Activated CD4-positive, alpha-beta T cell treated with anti-CD3 and anti-CD28 coated beads, Interleukin-2, amount 50 U/mL, for 48 hours (primary cell): ENCODE results near the gene CACNA1D.
A peak's percentile ranks its signal among the peaks of the same experiment; 100 is the strongest.
"Not testable (repeated sequence)": the region's sequence is repeated elsewhere in the genome, so short reads cannot be mapped to it uniquely, and the experiment has no call there.

Experiments used
- DNase-seq, 2 experiments: peaks; one replicate each; pipeline ENCODE4 v3.0.0-alpha.2; 2020

CACNA1D gene

GRCh38 chr3:53530205-53530604 is 35.8 kb downstream of the CACNA1D start:
- no peak for DNase-seq

- DNase-seq: no peak
These were observed 37.3 kb downstream of the CACNA1D start for GRCh38 chr3:53531749-53532148.

- DNase-seq: no peak
These were observed 39.1 kb downstream of the CACNA1D start for GRCh38 chr3:53533472-53533871.

- no peak for DNase-seq
These were observed 39.8 kb downstream of the CACNA1D start for GRCh38 chr3:53534216-53534615.

GRCh38 chr3:53534676-53535400 is 40.4 kb downstream of the CACNA1D start:
- DNase-seq: no peak

GRCh38 chr3:53536282-53536681 is 41.9 kb downstream of the CACNA1D start:
- no peak for DNase-seq

GRCh38 chr3:53544357-53544756 is 49.9 kb downstream of the CACNA1D start:
- no peak for DNase-seq

- DNase-seq: no peak
These were observed 51.0 kb downstream of the CACNA1D start for GRCh38 chr3:53545310-53545995.

GRCh38 chr3:53545996-53546359 is 51.6 kb downstream of the CACNA1D start:
- DNase-seq: no peak

- no peak for DNase-seq
These were observed 52.9 kb downstream of the CACNA1D start for GRCh38 chr3:53547327-53547726.

GRCh38 chr3:53550005-53550620 is 55.7 kb downstream of the CACNA1D start:
- no peak for DNase-seq

- peak in 1 of 2 experiments; percentile 11 for DNase-seq
These were observed 56.9 kb downstream of the CACNA1D start for GRCh38 chr3:53551324-53551723.

GRCh38 chr3:53552730-53553129 is 58.3 kb downstream of the CACNA1D start:
- DNase-seq: no peak

GRCh38 chr3:53553200-53553599 is 58.8 kb downstream of the CACNA1D start:
- no peak for DNase-seq

GRCh38 chr3:53554559-53555067 is 60.2 kb downstream of the CACNA1D start:
- no peak for DNase-seq

- peak; percentile 36 to 58 for DNase-seq
These were observed 60.7 kb downstream of the CACNA1D start for GRCh38 chr3:53555068-53555588.

GRCh38 chr3:53566461-53567145 is 72.2 kb downstream of the CACNA1D start:
- no peak for DNase-seq

- DNase-seq: no peak
These were observed 75.7 kb downstream of the CACNA1D start for GRCh38 chr3:53570081-53570480.

GRCh38 chr3:53570709-53571108 is 76.3 kb downstream of the CACNA1D start:
- no peak for DNase-seq

GRCh38 chr3:53571264-53571663 is 76.9 kb downstream of the CACNA1D start:
- DNase-seq: no peak

GRCh38 chr3:53572184-53572583 is 77.8 kb downstream of the CACNA1D start:
- not testable (repeated sequence) for DNase-seq

- no peak for DNase-seq
These were observed 83.1 kb downstream of the CACNA1D start for GRCh38 chr3:53577506-53577905.

GRCh38 chr3:53579636-53580035 is 85.2 kb downstream of the CACNA1D start:
- no peak for DNase-seq
